HCT116 (cell line): ENCODE measurements around the gene BFSP2.

Experiments
- SP1 ChIP-seq: IDR thresholded peaks from 2 replicates; pipeline ENCODE4 v1.6.1; 2012; ENCODE audit warnings: low read depth
- ZNF274 ChIP-seq: fragments of 200-500 bp; sonication (Bioruptor generic); IDR thresholded peaks from 2 replicates; pipeline ENCODE4 v1.6.1; 2014; ENCODE audit warnings: mild to moderate bottlenecking, low read depth, low read length, inconsistent platforms
- TF ChIP-seq, protein P1 (sequence below): IDR thresholded peaks from 2 replicates; pipeline ENCODE4 v1.6.1; 2011; ENCODE audit warnings: mild to moderate bottlenecking, low read length, moderate library complexity; ENCODE audit not compliant: insufficient replicate concordance; ENCODE audit errors: extremely low read depth

DNA sequence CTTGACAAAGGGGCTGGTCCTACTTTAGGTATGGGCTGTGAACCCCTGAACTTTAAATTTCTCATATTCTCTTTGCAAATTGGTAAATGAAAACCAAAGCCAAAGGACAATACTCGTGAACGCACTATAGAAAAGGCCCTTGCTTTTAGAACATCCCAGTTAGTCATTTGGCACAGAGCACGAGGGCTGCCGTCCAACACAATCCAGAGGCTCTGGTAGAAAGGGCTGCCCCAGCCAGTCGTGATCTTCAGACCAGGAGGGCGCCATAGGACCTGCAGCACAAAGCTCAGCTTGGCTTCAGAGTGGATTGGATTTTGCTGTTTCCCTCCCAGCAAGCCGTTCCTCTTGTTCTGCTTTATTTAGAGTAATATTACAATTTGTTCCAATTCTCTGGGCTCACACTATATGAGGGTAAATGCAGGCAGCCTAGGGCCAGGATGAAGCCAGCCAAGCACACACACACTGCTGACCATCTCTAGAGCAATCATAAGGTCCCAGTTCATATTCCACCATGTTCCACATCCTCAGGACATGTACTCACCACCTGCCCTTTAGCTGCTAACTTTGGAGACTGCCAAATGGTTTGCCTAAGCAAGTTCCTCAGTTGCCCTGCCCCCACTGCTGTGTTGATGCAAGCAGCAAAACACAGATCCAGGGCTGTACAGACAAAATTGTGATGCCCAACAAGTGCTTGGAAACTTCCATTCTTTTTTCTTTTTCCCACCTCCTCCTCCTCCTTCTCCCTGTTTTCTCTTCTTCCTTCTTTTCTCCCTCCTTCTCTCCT, 6.0 kb upstream of the BFSP2 start:
- TF ChIP-seq, protein P1, sequence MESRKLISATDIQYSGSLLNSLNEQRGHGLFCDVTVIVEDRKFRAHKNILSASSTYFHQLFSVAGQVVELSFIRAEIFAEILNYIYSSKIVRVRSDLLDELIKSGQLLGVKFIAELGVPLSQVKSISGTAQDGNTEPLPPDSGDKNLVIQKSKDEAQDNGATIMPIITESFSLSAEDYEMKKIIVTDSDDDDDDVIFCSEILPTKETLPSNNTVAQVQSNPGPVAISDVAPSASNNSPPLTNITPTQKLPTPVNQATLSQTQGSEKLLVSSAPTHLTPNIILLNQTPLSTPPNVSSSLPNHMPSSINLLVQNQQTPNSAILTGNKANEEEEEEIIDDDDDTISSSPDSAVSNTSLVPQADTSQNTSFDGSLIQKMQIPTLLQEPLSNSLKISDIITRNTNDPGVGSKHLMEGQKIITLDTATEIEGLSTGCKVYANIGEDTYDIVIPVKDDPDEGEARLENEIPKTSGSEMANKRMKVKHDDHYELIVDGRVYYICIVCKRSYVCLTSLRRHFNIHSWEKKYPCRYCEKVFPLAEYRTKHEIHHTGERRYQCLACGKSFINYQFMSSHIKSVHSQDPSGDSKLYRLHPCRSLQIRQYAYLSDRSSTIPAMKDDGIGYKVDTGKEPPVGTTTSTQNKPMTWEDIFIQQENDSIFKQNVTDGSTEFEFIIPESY = no peak
- no peak for TF ChIP-seq ZNF274
- no peak for TF ChIP-seq SP1
